Measurements from ENCODE around the gene SELENBP1.
A peak's percentile ranks its signal among the peaks of the same experiment; 100 is the strongest.

Gene SELENBP1

DNA sequence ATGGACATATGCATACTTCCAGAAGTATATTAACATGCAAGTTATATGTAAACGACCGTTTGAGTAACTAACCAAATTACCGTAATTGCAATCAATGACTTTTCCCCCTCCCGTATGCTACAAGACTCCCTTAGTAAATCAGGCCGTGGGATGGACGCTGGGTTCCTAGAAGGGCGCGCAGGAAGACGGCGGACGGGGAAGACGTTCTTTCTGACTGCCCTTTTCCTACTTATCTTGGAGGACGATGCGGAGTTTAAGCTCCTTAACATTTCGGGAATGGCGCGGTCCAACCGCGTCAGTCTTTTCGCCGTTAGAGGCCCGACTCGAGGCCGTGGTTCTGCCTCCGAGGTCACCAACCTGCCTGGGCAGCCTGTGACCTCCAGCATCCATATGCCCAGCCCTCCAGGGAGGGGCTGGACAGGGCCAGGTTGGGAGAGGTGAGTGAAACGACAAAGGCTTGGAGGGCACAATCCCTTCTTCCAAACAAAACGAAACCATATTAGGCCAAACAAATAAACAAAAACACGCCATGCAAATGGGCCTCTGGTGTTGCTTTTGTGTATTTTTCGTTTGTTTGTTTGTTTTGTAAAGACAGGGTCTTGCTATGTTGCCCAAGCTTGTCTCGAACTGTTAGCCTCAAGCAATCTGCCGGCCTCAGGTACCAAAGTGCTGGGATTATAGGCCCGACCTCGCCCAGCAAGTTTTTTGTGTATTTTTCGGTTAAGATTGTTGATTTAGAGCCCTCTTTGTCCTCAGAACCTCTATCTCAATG lies 44.4 kb downstream of the SELENBP1 start:
- in situ Hi-C loops (cut with HindIII; ENCODE audit: low pct_ligation_motif_present, low sequenced_read_pairs): no loop called here
- DNase-seq: no peak
- H3K36me3 ChIP-seq (replicated peaks): peaks cover 12% of the 10 kb centered on the region
- TF ChIP-seq, protein P1, sequence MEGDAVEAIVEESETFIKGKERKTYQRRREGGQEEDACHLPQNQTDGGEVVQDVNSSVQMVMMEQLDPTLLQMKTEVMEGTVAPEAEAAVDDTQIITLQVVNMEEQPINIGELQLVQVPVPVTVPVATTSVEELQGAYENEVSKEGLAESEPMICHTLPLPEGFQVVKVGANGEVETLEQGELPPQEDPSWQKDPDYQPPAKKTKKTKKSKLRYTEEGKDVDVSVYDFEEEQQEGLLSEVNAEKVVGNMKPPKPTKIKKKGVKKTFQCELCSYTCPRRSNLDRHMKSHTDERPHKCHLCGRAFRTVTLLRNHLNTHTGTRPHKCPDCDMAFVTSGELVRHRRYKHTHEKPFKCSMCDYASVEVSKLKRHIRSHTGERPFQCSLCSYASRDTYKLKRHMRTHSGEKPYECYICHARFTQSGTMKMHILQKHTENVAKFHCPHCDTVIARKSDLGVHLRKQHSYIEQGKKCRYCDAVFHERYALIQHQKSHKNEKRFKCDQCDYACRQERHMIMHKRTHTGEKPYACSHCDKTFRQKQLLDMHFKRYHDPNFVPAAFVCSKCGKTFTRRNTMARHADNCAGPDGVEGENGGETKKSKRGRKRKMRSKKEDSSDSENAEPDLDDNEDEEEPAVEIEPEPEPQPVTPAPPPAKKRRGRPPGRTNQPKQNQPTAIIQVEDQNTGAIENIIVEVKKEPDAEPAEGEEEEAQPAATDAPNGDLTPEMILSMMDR (IDR thresholded peaks at IDR 0.05; ENCODE audit: low read depth, low read length, missing control alignments): no peak
- peak overlapping the region; percentile 97 for H3K27ac ChIP-seq
- peak overlapping the region; percentile 85 for H3K4me3 ChIP-seq (ENCODE audit: low read depth, low read length)
- no peaks in the 10 kb centered on the region for H3K27me3 ChIP-seq (replicated peaks)

DNA sequence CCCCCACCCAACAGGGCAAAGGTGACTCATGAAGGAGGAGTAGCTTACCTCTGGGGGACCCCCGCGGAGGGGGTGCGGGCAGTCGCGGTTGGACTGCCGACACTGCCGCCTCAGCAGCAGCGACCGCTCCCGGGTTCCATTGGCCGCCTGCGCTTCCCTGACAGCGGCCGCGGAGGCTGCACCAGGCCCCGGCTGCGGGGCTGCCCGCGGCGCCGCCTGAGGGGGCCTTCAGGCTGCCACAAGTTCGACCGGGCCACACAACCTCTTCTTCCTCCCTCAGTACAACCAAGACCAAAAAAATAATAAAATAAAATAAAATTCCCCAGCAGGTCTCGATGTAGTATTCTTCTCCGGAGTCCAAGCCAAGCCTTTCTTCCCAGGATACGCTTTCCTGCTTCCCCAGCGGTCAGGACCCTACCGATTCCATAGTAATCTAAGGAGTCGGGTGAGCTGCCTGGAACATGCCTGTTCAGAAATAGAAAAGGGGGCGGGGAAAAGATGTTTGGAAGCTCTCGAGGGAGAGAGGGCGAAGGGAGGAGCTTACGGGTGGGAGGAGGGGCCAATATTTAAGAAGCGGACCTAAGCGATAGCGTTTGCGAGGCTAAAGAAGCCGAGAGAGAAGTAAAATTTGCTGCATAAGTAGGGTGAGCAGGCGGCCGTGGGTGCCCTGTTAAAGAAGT lies 45.1 kb downstream of the SELENBP1 start, which contains the start of gene PI4KB:
TSS of gene PI4KB (minus strand) at position 194 of the 680 bp plus-strand sequence. CDS start 10,935 bp downstream, outside the sequence.
- Histone ChIP-seq H3K27ac (peak within 1 kb of the TSS; percentile 97), H3K36me3 (replicated peaks) (peaks cover 12% of the 10 kb centered on the region), H3K27me3 (replicated peaks) (no peaks in the 10 kb centered on the region), H3K4me3 (ENCODE audit: low read depth, low read length) (peak within 1 kb of the TSS; percentile 85)
- peak; percentile 98 for DNase-seq
- in situ Hi-C loops (cut with HindIII; ENCODE audit: low pct_ligation_motif_present, low sequenced_read_pairs): no loop called here
- TF ChIP-seq, protein P1 (IDR thresholded peaks at IDR 0.05; ENCODE audit: low read depth, low read length, missing control alignments): no peak

DNA sequence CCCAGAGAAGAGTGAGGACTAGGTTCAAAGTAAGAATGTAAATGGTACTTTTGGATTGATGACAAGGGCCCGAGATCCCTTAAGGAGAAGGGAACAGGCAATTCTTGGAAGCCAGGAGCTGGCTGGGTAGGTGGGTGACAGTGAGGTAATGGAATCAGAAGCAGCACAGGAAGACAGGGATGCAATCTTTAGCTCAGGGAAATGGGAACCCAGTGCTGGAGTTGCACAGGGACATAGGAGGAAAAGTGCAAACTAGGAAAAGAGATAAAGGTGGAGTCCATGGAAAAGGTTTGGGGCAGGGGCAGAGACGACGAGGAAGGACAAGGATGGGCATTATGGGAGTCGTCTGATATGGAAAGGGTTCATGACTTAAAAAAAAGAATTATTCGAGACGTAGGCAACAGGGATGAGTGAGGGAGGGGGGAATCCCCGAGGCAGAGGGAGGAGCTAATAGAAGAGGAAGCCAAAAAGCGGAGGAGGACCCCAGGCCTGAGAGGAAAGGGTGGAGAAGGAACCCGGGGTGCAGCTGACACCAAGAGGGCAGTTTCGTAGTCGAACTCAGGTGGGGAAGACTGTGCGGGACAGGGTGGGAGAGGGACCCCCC lies 45.8 kb downstream of the SELENBP1 start:
- Histone ChIP-seq H3K27ac (peak overlapping the region; percentile 97), H3K36me3 (replicated peaks) (peaks cover 17% of the 10 kb centered on the region), H3K27me3 (replicated peaks) (no peaks in the 10 kb centered on the region), H3K4me3 (ENCODE audit: low read depth, low read length) (peak overlapping the region; percentile 85)
- peak; percentile 43 for DNase-seq
- TF ChIP-seq, protein P1 (IDR thresholded peaks at IDR 0.05; ENCODE audit: low read depth, low read length, missing control alignments): no peak
- in situ Hi-C loops (cut with HindIII; ENCODE audit: low pct_ligation_motif_present, low sequenced_read_pairs): no loop called here

DNA sequence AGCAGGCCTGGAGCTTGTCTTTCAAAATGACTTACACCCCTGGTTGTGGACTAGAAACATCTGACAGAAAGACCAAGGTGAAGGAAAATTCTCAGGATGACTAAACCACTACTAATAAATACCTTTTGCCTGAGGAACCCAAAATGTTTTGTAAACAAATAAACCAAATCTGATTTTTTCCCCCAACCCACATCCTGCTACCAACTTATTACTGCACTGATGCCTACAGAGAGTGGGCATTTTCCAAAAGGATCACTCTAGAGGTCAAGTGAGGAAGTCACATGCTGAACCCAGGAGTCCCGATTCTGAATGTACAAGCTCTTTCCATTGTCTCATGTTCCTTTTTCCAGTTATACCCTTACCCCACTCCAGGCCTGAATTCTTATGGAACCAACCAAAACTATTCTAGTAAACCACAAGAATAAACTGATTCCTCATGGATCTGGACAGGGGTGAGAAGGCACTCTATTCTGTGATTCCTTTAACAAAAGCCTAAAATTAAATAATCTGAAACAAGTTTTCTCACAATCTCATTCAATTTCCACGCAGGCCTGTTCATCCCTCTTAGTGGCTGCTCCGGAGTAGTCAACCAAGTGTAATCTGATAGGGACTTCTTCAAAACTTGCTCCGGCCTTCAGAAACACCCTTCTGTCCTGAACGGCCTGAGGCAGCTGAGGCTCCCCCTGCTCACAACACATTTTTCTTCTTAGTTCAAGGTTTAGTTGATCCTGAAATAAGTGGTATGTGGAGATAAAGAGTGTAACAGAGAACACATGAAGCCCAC lies 46.7 kb downstream of the SELENBP1 start:
- Histone ChIP-seq H3K4me3 (ENCODE audit: low read depth, low read length) (peak overlapping the region; percentile 85), H3K36me3 (replicated peaks) (peaks cover 20% of the 10 kb centered on the region), H3K27me3 (replicated peaks) (no peaks in the 10 kb centered on the region), H3K27ac (peak overlapping the region; percentile 97)
- DNase-seq: no peak
- in situ Hi-C loops (cut with HindIII; ENCODE audit: low pct_ligation_motif_present, low sequenced_read_pairs): no loop called here
- TF ChIP-seq, protein P1 (IDR thresholded peaks at IDR 0.05; ENCODE audit: low read depth, low read length, missing control alignments): no peak

DNA sequence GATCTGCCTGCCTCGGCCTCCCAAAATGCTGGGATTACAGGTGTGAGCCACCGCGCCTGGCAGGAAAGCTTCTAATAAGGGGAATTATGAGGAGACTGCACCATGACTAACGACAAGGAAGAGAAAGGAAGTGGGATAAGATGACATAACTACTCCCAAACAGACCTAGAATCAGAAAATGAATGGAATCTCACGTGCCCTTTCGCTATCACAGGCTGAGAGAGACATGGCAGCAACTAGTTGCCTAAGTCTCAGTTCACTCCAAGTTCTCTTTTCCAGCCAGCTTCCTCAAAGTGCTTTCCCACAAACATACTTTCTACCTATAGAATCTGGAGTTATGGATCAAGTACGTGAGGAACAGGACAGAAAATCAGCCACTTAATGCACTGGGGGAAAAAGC lies 47.3 kb downstream of the SELENBP1 start:
- in situ Hi-C loops (cut with HindIII; ENCODE audit: low pct_ligation_motif_present, low sequenced_read_pairs): no loop called here
- TF ChIP-seq, protein P1 (IDR thresholded peaks at IDR 0.05; ENCODE audit: low read depth, low read length, missing control alignments): no peak
- Histone ChIP-seq H3K27ac (no peak overlapping the region), H3K36me3 (replicated peaks) (peaks cover 22% of the 10 kb centered on the region), H3K4me3 (ENCODE audit: low read depth, low read length) (no peak overlapping the region), H3K27me3 (replicated peaks) (no peaks in the 10 kb centered on the region)
- no peak for DNase-seq
